SK-N-SH treated with all-trans-retinoic acid at 6 μM for 48 hours (cell line): ENCODE measurements around the gene ARHGEF12.

Source experiments
- ATAC-seq: fragments of 200-7000 bp; cut with Tn5 transposase; 3 replicates; pipeline ENCODE4 v1.9.1; 2020; ENCODE audit warnings: mild to moderate bottlenecking, moderate library complexity
- ARNTL ChIP-seq: fragments of 450-650 bp; formaldehyde crosslinking; IDR thresholded peaks from 2 replicates; pipeline ENCODE4 v1.5.0; 2020; ENCODE audit warnings: low read depth, mild to moderate bottlenecking, moderate library complexity, borderline replicate concordance
- BACH2 ChIP-seq: fragments of 250-450 bp; sonication (Bioruptor Pico); IDR thresholded peaks from 2 replicates; pipeline ENCODE4 v1.9.0; 2021; ENCODE audit warnings: mild to moderate bottlenecking, borderline replicate concordance
- CSDC2 ChIP-seq: fragments of 250-450 bp; sonication (Bioruptor Pico); IDR thresholded peaks from 2 replicates; pipeline ENCODE4 v1.5.0; 2020; ENCODE audit warnings: mild to moderate bottlenecking, moderate library complexity
- ESRRG ChIP-seq: fragments of 250-450 bp; sonication (Bioruptor Pico); IDR thresholded peaks from 2 replicates; pipeline ENCODE4 v1.6.1; 2021; ENCODE audit warnings: mild to moderate bottlenecking
- GLIS3 ChIP-seq: fragments of 250-450 bp; sonication (Bioruptor Pico); IDR thresholded peaks from 2 replicates; pipeline ENCODE4 v1.5.0; 2020; ENCODE audit warnings: mild to moderate bottlenecking, moderate library complexity
- ISL1 ChIP-seq: fragments of 250-450 bp; sonication (Bioruptor Pico); IDR thresholded peaks from 2 replicates; pipeline ENCODE4 v2.1.2; 2022; ENCODE audit warnings: mild to moderate bottlenecking, moderate library complexity
- OSR1 ChIP-seq: fragments of 250-450 bp; sonication (Bioruptor Pico); IDR thresholded peaks from 2 replicates; pipeline ENCODE4 v1.8.0; 2022; ENCODE audit warnings: moderate library complexity, mild to moderate bottlenecking, inconsistent platforms
- PPARA ChIP-seq: fragments of 250-450 bp; sonication (Bioruptor Pico); IDR thresholded peaks from 2 replicates; pipeline ENCODE4 v1.5.0; 2020; ENCODE audit warnings: mild to moderate bottlenecking, borderline replicate concordance
- RARB ChIP-seq: fragments of 250-450 bp; sonication (Bioruptor Pico); IDR thresholded peaks from 2 replicates; pipeline ENCODE4 v1.8.0; 2021; ENCODE audit warnings: mild to moderate bottlenecking, moderate library complexity
- SNAI2 ChIP-seq: fragments of 250-450 bp; sonication (Bioruptor Pico); IDR thresholded peaks from 2 replicates; pipeline ENCODE4 v1.5.0; 2020; ENCODE audit warnings: mild to moderate bottlenecking, moderate library complexity
- TCF4 ChIP-seq: fragments of 250-450 bp; sonication (Bioruptor Pico); IDR thresholded peaks from 2 replicates; pipeline ENCODE4 v1.8.0; 2021; ENCODE audit warnings: mild to moderate bottlenecking, moderate library complexity, borderline replicate concordance
- ZC3H10 ChIP-seq: fragments of 250-450 bp; sonication (Bioruptor Pico); IDR thresholded peaks from 2 replicates; pipeline ENCODE4 v1.5.1; 2021; ENCODE audit warnings: mild to moderate bottlenecking, moderate library complexity
- ZFP3 ChIP-seq: fragments of 250-450 bp; sonication (Bioruptor Pico); IDR thresholded peaks from 2 replicates; pipeline ENCODE4 v1.5.0; 2020; ENCODE audit warnings: mild to moderate bottlenecking, moderate library complexity
- ZFP30 ChIP-seq: fragments of 450-650 bp; formaldehyde crosslinking; IDR thresholded peaks from 2 replicates; pipeline ENCODE4 v1.5.0; 2022; ENCODE audit warnings: mild to moderate bottlenecking, moderate library complexity
- ZNF565 ChIP-seq: fragments of 450-650 bp; formaldehyde crosslinking; conservative IDR thresholded peaks from 2 replicates; pipeline ENCODE4 v1.5.0; 2020; ENCODE audit warnings: low read depth, mild to moderate bottlenecking, moderate library complexity
- ZNF70 ChIP-seq: fragments of 450-650 bp; formaldehyde crosslinking; IDR thresholded peaks from 2 replicates; pipeline ENCODE4 v1.5.0; 2020; ENCODE audit warnings: mild to moderate bottlenecking, moderate library complexity
- ZNF8 ChIP-seq: fragments of 450-650 bp; formaldehyde crosslinking; IDR thresholded peaks from 2 replicates; pipeline ENCODE4 v1.5.0; 2020; ENCODE audit warnings: mild to moderate bottlenecking, moderate library complexity
- TF ChIP-seq, protein P1 (sequence below): fragments of 250-450 bp; sonication (Bioruptor Pico); IDR thresholded peaks from 2 replicates; pipeline ENCODE4 v1.5.1; 2020; ENCODE audit warnings: low read depth, mild to moderate bottlenecking, moderate library complexity
- TF ChIP-seq, protein P2 (sequence below): fragments of 250-450 bp; sonication (Bioruptor Pico); IDR thresholded peaks from 2 replicates; pipeline ENCODE4 v1.8.0; 2020; ENCODE audit warnings: mild to moderate bottlenecking, moderate library complexity, borderline replicate concordance
- TF ChIP-seq, protein P3 (sequence below): fragments of 250-450 bp; sonication (Bioruptor Pico); IDR thresholded peaks from 2 replicates; pipeline ENCODE4 v1.8.0; 2021; ENCODE audit warnings: low read depth, mild to moderate bottlenecking, moderate library complexity, borderline replicate concordance
- TF ChIP-seq, protein P4 (sequence below): fragments of 250-450 bp; sonication (Bioruptor Pico); IDR thresholded peaks from 2 replicates; pipeline ENCODE4 v1.5.0; 2020; ENCODE audit warnings: mild to moderate bottlenecking, moderate library complexity
- TF ChIP-seq, protein P5 (sequence below): fragments of 250-450 bp; sonication (Bioruptor Pico); IDR thresholded peaks from 2 replicates; pipeline ENCODE4 v1.5.1; 2021; ENCODE audit warnings: mild to moderate bottlenecking, moderate library complexity

Gene ARHGEF12

DNA sequence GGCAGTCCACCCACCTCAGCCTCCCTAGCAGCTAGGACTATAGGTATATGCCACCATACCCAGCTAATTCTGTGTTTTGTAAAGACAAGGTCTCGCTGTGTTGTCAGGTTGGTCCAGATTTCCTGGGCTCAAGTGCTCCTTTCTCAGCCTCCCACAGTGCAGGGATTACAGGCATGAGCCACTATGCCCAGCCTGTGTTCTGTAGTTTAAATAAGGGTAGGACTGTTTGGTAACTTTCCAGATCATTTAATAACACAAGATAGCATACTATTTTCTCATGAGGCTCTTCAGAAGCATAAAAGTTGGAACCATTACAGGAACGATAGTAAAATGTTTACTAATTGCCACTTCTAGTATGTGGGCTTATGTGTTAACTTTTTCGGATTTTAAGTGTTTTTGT lies 137.3 kb downstream of the ARHGEF12 start:
- TF ChIP-seq, protein P1, sequence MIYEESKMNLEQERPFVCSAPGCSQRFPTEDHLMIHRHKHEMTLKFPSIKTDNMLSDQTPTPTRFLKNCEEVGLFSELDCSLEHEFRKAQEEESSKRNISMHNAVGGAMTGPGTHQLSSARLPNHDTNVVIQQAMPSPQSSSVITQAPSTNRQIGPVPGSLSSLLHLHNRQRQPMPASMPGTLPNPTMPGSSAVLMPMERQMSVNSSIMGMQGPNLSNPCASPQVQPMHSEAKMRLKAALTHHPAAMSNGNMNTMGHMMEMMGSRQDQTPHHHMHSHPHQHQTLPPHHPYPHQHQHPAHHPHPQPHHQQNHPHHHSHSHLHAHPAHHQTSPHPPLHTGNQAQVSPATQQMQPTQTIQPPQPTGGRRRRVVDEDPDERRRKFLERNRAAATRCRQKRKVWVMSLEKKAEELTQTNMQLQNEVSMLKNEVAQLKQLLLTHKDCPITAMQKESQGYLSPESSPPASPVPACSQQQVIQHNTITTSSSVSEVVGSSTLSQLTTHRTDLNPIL = no peak
- TF ChIP-seq BACH2 = no peak
- no peak for TF ChIP-seq ZNF565 (CRISPR knock-in tag)
- TF ChIP-seq TCF4 (CRISPR knock-in tag) = no peak
- TF ChIP-seq, protein P2, sequence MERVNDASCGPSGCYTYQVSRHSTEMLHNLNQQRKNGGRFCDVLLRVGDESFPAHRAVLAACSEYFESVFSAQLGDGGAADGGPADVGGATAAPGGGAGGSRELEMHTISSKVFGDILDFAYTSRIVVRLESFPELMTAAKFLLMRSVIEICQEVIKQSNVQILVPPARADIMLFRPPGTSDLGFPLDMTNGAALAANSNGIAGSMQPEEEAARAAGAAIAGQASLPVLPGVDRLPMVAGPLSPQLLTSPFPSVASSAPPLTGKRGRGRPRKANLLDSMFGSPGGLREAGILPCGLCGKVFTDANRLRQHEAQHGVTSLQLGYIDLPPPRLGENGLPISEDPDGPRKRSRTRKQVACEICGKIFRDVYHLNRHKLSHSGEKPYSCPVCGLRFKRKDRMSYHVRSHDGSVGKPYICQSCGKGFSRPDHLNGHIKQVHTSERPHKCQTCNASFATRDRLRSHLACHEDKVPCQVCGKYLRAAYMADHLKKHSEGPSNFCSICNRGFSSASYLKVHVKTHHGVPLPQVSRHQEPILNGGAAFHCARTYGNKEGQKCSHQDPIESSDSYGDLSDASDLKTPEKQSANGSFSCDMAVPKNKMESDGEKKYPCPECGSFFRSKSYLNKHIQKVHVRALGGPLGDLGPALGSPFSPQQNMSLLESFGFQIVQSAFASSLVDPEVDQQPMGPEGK = no peak
- no peak for TF ChIP-seq ZFP3 (CRISPR knock-in tag)
- no peak for TF ChIP-seq ESRRG (CRISPR knock-in tag)
- no peak for TF ChIP-seq ZNF70 (CRISPR knock-in tag)
- TF ChIP-seq ZNF8 (CRISPR knock-in tag) = no peak
- no peak for TF ChIP-seq ZC3H10
- no peak for TF ChIP-seq ARNTL (CRISPR knock-in tag)
- TF ChIP-seq, protein P3, sequence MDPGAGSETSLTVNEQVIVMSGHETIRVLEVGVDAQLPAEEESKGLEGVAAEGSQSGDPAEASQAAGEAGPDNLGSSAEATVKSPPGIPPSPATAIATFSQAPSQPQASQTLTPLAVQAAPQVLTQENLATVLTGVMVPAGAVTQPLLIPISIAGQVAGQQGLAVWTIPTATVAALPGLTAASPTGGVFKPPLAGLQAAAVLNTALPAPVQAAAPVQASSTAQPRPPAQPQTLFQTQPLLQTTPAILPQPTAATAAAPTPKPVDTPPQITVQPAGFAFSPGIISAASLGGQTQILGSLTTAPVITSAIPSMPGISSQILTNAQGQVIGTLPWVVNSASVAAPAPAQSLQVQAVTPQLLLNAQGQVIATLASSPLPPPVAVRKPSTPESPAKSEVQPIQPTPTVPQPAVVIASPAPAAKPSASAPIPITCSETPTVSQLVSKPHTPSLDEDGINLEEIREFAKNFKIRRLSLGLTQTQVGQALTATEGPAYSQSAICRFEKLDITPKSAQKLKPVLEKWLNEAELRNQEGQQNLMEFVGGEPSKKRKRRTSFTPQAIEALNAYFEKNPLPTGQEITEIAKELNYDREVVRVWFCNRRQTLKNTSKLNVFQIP (CRISPR knock-in tag) = no peak
- no peak for TF ChIP-seq OSR1
- TF ChIP-seq ZFP30 = no peak
- no peak for TF ChIP-seq ISL1
- no peak for ATAC-seq

DNA sequence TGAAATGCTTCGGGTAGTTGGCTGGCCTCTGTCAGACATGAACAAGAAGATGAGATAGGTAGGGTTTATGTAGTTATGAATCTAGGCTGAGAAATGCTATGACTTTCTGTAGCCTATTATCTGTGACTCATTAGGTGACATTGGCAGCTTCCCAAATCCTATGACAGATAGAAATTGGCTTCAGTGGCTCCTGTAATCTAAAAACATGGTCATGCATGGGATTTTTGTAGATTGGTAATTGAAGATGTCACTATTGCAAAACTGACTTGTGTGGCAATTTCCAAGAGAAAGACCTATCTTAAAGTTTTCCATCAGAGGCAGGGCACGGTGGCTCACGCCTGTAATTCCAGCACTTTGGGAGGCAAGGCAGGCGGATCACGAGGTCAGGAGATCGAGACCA lies 145.9 kb downstream of the ARHGEF12 start:
- no peak for ATAC-seq

DNA sequence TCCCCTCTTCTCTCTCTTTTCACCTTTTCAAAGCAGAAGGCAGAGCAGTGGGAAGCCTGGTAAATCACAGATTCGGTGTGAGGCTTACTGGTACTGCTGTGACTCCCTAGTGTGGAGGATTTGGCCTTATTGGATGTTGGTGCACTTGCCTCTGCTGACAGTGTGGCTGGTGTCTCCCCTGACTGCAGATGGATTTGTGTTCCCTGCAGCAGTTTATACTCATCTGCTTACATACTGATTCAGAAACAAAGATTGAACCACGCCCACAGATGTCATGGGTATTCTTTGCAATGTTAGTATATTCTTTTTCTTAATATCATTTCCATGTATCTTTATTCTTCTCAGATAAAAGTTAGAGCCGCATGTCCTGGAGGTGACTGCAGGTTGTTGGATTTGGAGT lies 148.5 kb downstream of the ARHGEF12 start:
- ATAC-seq = no peak

More for the DNA sequence above, 145.9 kb downstream of the ARHGEF12 start:
- TF ChIP-seq OSR1 (no peak), ISL1 (peak; percentile 50)
- TF ChIP-seq, protein P3 (CRISPR knock-in tag) = no peak

More for the DNA sequence above, 148.5 kb downstream of the ARHGEF12 start:
- no peak for TF ChIP-seq PPARA (CRISPR knock-in tag)
- no peak for TF ChIP-seq ZC3H10
- TF ChIP-seq, protein P4, sequence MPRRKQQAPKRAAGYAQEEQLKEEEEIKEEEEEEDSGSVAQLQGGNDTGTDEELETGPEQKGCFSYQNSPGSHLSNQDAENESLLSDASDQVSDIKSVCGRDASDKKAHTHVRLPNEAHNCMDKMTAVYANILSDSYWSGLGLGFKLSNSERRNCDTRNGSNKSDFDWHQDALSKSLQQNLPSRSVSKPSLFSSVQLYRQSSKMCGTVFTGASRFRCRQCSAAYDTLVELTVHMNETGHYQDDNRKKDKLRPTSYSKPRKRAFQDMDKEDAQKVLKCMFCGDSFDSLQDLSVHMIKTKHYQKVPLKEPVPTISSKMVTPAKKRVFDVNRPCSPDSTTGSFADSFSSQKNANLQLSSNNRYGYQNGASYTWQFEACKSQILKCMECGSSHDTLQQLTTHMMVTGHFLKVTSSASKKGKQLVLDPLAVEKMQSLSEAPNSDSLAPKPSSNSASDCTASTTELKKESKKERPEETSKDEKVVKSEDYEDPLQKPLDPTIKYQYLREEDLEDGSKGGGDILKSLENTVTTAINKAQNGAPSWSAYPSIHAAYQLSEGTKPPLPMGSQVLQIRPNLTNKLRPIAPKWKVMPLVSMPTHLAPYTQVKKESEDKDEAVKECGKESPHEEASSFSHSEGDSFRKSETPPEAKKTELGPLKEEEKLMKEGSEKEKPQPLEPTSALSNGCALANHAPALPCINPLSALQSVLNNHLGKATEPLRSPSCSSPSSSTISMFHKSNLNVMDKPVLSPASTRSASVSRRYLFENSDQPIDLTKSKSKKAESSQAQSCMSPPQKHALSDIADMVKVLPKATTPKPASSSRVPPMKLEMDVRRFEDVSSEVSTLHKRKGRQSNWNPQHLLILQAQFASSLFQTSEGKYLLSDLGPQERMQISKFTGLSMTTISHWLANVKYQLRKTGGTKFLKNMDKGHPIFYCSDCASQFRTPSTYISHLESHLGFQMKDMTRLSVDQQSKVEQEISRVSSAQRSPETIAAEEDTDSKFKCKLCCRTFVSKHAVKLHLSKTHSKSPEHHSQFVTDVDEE = no peak
- TF ChIP-seq CSDC2 (CRISPR knock-in tag) = no peak
- no peak for TF ChIP-seq ZFP3 (CRISPR knock-in tag)
- TF ChIP-seq, protein P5, sequence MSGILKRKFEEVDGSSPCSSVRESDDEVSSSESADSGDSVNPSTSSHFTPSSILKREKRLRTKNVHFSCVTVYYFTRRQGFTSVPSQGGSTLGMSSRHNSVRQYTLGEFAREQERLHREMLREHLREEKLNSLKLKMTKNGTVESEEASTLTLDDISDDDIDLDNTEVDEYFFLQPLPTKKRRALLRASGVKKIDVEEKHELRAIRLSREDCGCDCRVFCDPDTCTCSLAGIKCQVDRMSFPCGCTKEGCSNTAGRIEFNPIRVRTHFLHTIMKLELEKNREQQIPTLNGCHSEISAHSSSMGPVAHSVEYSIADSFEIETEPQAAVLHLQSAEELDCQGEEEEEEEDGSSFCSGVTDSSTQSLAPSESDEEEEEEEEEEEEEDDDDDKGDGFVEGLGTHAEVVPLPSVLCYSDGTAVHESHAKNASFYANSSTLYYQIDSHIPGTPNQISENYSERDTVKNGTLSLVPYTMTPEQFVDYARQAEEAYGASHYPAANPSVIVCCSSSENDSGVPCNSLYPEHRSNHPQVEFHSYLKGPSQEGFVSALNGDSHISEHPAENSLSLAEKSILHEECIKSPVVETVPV = no peak
- TF ChIP-seq RARB (CRISPR knock-in tag) = no peak
- TF ChIP-seq OSR1 = no peak
- TF ChIP-seq SNAI2 (CRISPR knock-in tag) = no peak
- TF ChIP-seq, protein P2 = no peak
- TF ChIP-seq GLIS3 (CRISPR knock-in tag) = no peak
- TF ChIP-seq, protein P3 (CRISPR knock-in tag) = no peak
- no peak for TF ChIP-seq TCF4 (CRISPR knock-in tag)
- no peak for TF ChIP-seq ISL1
- TF ChIP-seq ZNF565 (CRISPR knock-in tag) = no peak
